GM21528 (cell line): ENCODE data around the gene KRTAP19-6.
"Not testable (repeated sequence)": the region's sequence is repeated elsewhere in the genome, so short reads cannot be mapped to it uniquely, and the experiment has no call there.

Experiments used
- ATAC-seq: cut with Tn5 transposase; IDR thresholded peaks from one replicate; pipeline ENCODE4 v1.9.1; 2021; ENCODE audit warnings: mild to moderate bottlenecking, moderate library complexity; ENCODE audit not compliant: unreplicated experiment, low FRiP score

KRTAP19-6 gene, protein sequence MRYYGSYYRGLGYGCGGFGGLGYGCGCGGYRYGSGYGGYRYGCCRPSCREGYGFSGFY

DNA sequence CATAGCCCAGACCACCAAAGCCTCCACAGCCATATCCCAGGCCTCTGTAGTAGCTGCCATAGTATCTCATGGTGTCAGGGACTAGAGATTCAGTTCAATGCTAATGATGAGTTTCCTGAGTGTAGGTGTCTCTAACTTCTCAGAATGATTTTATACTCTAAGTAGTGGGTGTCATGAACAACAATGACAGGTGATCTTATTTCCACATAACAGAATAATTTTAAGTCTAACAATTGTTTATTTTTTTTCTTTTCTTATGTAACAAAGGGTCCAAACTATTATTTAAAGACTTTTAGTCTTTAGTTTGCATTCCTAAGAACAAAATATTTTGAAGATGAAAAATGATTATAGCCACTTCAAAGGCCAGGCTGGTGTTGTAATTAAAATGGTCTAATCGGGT, at the start of gene KRTAP19-6:
KRTAP19-6 (minus strand) TSS at position 101 of the 400 bp plus-strand sequence; CDS start at position 70, 31 bp downstream.
- ATAC-seq = no peak

DNA sequence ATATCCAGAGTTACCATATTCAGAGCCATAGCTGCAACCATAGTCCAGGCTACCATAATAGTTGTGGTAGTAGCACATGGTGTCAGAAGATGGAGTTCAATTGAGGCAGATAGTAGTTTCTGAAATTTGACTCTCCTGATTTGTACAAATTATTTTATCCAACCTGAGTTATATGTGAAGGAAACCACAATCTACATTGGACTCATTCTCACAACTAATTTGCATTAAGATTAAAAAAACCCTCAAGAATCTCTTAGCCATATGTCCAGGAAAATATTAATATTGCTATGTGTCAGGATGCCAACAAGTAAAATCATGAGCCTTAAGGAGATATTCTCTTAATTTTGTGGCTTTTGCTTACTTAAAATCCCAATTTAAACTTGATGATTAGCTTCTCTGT, 48.6 kb upstream of the KRTAP19-6 start, which contains the start of gene KRTAP22-2:
KRTAP22-2 (minus strand) TSS at position 101 of the 400 bp plus-strand sequence.
- ATAC-seq = no peak

DNA sequence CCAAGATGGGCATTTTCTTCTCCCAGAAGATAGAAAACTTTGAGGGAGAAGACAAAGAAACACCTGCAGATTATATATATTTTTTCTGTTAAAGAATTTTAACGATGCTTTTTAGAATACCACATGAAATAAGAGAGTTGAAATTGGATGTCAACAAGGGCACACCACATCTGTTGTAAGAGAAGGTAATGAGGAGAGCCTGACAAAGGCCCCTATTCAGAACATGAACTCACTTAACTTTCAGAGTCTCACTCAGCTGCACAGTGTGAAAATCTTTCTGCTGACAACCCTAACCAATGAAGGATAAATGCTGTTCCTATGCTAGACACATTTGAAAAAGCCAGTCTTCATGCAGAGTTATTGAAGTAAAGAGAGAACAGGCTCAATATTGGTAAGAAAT, 41.2 kb upstream of the KRTAP19-6 start:
- no peak for ATAC-seq

DNA sequence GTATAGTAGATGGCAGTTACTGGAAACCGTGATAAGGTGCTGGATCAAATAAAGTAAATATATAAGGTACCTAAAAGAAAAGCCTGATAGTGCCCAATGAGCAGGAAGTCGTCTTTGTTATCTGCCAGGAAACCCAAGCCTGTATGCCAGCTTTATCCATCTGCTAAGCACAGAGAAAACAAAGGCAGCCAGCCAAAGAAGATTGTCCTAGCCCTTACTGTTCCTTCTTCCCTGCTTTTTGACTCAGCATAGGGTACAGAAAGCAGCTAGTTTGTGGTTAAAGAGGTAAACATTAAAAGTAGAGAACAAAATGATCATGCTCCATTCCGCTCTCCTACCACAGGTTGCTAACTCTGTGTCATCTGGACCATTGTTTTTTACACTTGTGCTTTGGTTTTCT, 38.5 kb upstream of the KRTAP19-6 start:
- no peak for ATAC-seq

DNA sequence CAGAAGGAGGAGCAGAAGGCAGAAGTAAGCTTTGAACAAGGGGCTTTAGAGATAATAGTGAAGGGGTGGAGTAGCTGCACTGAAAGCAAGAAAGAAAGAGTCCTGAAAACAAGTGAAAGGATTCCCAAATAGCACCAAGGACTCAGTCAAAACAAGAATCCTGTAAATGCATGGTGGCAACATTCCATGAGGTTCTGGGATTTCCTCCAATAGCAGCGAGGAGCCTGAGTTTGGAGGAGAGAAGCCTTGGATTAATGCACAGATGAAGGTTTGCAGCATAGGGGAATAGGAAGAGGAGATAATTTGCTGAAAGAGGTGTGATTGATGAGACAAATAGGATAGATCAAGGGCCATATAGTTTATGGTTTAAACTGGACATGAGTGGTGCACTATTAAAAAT, 37.7 kb upstream of the KRTAP19-6 start:
- no peak for ATAC-seq

DNA sequence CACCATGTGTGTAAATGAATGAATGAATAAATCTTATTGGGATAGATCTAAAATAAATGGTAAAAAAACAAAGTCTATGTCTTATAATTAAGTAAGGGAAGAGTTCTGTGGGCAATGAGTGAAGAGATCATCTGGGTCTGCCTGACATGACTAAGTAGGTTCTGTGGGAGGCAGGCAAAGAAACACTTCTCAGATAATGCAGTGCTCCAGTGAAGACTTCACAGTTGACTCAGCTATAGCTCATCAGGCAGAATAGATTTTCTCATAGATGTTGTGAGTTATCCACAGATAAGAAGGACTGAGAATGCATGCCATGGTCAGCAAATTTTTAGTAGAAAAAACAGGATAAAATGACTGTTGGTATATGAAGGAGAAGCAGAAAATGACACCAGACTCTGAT, 36.1 kb upstream of the KRTAP19-6 start:
- ATAC-seq = no peak

DNA sequence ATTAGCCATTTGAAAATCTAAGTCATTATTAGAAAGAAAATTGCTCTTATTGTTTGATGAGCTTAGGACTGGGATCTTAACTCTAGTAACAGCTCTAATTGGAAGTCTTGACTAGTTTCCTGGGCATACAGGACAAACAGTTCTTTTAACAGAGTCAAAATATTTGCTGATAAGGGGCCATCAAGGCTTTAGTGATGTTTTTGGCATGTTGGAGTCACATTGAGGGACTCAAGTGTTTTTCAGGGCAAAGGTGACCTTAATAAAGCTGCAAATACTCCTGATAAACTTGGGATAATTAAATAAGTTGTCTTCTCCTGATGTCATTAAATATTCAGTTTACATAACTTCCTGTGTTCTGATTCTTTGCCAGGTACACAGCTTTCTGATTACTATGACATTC, 26.0 kb upstream of the KRTAP19-6 start:
- ATAC-seq = no peak

DNA sequence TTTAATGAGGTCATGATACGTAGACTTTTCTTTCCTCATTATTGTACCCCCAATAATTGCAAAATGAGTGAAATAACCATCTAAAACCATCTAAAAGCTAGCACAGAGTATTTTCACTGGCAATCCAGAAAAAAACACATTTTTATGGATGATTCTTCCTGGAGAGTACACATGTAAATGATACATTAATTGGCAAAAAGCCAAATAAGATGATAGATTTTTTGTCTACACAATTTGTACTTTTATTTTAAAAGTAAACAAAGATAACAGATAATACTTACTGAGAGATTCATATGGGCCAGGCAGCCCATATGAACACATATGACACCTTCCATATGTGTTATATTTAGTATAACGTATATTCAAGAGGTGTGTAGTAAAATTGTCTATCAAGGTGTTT, 22.0 kb upstream of the KRTAP19-6 start:
- ATAC-seq = no peak

DNA sequence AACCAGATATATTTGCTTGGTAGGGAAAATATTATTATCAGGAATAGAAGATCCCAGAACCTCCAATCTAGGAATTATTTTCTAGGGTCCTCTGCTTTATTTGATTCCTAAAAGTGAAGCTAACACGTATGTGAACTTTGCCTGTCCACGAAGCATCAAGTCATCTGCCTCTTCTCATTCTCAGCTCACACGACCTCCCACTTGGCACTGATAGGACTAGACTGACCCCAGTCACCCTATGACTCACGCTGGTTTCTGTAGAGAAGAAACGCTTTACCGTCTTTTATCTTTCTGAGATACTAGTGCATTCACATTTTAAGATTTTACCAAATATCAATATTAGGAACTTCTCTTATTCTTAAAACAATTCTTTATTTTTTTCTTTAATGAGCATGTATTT, 21.4 kb upstream of the KRTAP19-6 start:
- ATAC-seq = no peak

DNA sequence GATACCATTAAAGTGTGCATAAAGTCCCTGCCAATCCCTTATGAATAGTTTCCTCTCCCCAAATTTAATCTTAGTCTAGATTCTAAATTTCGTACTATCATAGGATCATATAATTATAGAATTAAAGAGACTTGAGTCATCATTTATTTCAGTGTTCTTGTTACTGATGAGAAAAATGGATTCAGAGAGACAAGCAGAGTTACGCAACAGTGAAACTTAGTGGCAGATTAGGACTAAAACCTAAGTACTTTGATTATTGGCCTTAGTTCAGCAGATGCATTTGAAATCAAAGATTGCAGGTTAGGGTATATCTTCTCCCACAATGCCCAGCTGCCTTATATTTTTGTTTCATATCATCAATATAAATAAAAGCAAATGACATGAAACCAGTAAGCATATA, 20.3 kb upstream of the KRTAP19-6 start:
- ATAC-seq = no peak

DNA sequence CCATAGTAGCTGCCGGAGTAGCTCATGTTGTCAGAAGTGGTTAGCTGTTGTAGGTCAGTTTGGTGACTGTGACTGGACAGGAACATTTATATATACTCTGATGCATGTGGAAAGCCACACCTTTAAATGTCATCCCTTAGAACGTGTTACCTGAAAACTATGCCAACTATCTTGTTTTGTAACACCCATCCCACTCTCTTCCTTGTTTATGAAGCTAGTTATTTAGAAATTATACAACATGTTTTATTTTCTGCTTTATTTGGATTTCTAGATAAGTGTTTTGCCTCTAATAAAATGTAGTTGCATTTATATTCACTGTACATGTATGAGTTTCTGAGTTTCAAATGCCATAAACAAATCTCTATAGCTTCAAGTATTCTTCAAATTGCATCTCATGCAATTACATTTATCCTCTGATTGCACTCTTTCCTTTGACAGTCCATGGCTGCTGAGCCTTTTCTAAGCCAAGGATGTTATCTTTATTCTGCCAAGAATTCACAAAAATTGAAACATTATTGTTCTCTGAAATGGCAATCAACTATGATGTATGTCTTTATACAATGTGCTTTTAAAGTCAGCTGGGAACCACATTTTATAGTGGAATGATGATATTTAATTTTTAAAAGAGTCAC, 19.7 kb upstream of the KRTAP19-6 start, which contains the start of gene KRTAP19-7:
KRTAP19-7 (minus strand) TSS at position 51 of the 632 bp plus-strand sequence; CDS start at position 26, 25 bp downstream.
- ATAC-seq = no peak

DNA sequence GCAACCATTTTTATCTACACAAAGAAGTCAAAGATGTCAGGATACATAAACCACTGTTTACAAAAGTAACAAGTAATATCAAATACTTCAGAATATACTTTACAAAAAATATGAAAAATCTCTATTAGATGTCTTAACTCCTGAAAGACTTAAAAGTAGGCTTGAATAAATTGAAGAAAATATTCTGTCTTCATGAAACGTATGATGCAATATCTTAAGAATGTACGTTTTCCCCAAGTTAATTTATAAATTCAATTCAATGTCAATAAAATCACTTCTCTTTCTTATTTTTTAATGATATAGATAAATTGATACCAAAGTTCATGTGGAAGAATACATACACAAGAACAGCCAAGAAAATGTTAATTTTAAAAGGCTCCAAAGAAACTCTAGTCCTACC, 13.4 kb upstream of the KRTAP19-6 start:
- ATAC-seq = no peak

DNA sequence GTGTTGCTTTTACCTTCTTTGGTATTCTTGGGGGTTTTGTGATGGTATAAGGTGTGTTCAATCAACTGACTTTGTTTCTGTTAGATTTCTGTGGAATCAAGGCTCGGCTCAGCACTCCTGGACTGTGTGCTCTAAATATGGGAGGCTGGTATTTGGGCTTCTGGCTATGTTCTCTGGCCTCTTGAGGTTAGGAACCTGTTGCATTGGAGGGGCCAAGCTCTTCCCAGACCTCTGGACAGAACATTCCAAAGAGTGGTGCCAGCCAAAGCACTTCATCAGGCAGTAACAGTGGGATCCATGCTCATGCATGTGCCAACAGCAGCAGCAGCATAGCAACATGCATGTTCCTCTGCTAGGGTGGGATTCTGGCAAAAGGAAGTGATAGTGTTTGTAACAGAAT, 11.1 kb upstream of the KRTAP19-6 start:
- ATAC-seq = no peak

DNA sequence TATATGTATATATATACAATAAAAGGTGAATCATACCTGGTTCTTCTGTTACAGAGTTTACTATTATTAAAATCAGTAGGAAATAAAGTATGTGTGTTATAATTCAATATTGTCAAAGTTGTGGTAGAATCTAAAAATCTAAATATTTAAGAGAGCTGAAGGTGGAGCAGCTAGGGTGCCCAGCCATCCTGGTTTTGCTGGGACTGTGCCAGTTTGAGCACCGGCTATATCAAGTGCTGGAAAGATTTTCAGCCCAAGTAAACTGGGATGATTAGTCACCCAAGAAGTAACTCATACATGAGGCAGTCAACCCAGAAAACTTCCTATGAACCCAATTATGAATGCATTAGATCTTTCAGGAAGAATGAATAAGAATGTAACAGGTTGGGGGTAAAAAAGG, 22.8 kb downstream of the KRTAP19-6 start:
- ATAC-seq = no peak

DNA sequence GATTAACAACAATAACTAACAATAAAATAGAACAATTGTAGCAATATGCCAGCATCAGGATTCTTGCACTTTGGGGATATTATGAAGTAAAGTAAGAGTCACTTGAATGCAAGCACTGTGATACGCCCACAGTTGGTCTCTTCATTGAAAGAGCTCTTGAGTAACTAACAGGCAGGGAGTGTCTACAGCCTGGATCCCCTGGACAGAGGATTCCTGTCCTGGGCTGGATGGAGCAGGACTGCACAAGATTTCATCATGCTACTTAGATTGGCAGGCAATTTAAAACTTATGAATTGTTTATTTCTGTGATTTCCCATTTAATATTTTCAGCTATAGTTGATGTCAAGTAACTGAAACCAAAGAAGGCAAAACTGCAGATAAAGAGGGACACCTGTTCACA, 26.0 kb downstream of the KRTAP19-6 start:
- no peak for ATAC-seq

DNA sequence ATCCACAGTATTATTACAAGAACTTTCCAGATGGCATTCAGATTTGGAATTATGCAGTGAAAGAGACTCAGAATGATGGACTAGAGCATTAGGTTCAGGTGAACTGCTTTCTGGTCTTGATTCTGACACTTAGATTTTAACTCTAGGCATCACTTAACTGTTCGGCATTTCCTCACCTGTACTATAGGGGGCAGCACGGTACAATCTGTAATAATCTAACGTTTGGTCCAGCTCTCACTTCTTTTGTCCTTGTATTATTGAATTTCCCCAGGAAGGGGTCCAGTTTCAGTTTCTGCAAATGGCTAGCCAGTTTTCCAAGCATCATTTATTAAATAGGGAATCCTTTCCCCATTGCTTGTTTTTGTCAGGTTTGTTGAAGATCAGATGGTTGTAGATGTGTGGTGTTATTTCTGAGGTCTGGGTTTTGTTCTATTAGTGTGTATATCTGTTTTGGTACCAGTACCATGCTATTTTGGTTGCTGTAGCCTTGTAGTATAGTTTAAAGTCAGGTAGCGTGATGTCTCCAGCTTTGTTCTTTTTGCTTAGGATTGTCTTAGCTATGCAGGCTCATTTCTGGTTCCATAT, 36.0 kb downstream of the KRTAP19-6 start:
- ATAC-seq = not testable (repeated sequence)

DNA sequence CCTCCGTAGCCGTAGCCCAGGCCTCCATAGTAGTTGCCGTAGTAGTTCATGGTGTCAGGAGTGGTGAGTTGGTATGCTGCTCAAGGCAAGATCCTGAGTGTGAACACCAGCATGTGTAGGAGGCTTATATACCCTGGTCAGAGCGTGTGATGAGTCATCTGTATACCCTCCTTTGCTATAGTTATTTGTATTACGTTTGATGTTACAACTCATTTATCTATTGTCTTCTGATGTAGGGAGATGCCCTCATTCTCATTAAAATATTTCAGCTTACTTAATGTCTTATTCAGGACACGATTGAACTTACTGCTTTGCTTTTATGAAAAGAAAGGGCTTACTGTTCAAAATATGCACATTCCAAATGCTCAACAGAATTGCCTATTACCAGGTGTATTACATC, 39.6 kb downstream of the KRTAP19-6 start, which contains the start of gene KRTAP19-5:
KRTAP19-5 (minus strand) TSS at position 101 of the 400 bp plus-strand sequence; CDS start at position 50, 51 bp downstream.
- no peak for ATAC-seq

DNA sequence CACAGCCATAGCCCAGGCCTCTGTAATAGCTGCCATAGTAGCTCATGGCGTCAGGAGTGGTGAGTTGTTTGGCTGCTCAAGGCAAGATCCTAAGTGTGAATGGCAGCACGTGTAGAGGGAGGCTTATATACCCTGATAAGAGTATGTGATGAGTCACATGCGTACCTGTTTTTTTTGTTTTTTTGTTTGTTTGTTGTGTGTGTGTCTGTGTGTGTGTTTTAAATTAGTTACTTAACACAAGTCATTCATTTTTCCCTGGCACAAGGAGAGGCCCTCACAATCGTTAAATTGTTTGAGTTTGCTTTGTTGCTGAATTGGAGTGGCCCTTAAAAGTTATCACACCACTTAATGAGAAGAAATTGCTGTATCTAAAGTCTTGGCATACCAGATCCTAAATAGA, 44.6 kb downstream of the KRTAP19-6 start, which contains the start of gene KRTAP19-4:
KRTAP19-4 (minus strand) TSS at position 101 of the 400 bp plus-strand sequence; CDS start at position 46, 55 bp downstream.
- no peak for ATAC-seq

DNA sequence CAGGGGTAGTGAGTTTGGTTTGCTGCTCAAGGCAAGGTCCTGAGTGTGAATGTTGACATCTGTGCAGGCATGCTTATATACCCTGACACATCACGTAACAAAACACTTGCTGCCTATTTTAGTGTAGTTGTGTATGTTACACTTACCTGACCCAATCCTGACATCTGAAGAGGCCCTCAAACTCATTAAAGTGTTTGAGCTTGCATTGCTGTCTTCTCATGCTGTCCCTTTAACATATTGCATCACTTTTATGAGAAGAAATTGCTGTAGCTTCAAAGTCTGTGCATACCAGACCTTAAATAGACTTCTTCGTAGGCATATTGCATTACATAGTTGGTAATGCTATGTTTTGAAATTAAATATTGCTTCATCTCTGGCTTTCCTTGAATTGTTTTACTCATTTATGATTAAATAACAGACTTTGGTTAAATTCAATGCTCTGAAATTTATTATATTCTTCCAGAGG, 49.7 kb downstream of the KRTAP19-6 start, which contains the start of gene KRTAP19-3:
KRTAP19-3 (minus strand) TSS at position 51 of the 466 bp plus-strand sequence. CDS start 56 bp downstream, outside the sequence.
- no peak for ATAC-seq
